T47D (cell line): ENCODE results near the gene DNAH17.

ENCODE experiments used
- DNase-seq, 2 experiments: peaks; one replicate each; pipeline versions ENCODE4 v3.0.0 to v3.0.0-alpha.2; 2011 to 2012; ENCODE audit warnings: low read depth in 1 of 2, low spot score in 1 of 2
- JUND ChIP-seq: IDR thresholded peaks from 2 replicates; pipeline ENCODE4 v1.6.1; 2012; ENCODE audit warnings: low read depth
- in situ Hi-C: cut with HindIII; loops from 2 replicates; pipeline ENCODE4 v1.10.0; 2016; ENCODE audit warnings: low sequenced_read_pairs, low pct_unique_long_range_greater_than_20kb

The DNAH17 gene

DNA sequence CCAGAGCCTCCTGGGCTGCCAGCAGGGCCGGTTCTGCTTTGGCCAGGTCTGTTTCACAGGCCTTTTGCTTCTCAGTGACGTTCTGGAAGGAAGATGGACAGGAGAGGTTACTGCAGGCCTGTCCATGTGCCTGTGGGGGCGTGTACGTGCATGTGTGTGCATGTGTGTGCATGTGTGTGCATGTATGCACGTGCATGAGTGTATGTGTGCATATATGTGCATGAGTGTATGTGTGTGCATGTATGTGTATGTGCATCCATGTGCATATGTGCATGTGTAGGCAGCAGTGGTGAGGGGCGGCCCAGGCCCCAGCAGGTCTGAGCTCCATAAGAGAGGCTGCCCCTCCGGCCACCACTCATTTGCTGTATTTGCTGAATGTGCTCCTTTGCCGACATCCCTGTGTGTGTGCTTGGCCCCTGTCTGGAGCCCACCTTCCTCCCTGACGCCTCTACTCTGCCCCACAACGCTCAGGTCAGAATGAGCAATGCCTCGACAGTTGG is 117.0 kb downstream of the DNAH17 start:
- in situ Hi-C loops, result no loop called here
- no peak for TF ChIP-seq JUND

GRCh38 chr17:78459696-78460095 is 117.5 kb downstream of the DNAH17 start:
- DNase-seq, result no peak
- in situ Hi-C loops, result no loop called here
- TF ChIP-seq JUND, result no peak

More for the DNA sequence above, 117.0 kb downstream of the DNAH17 start:
- DNase-seq, result no peak

DNA sequence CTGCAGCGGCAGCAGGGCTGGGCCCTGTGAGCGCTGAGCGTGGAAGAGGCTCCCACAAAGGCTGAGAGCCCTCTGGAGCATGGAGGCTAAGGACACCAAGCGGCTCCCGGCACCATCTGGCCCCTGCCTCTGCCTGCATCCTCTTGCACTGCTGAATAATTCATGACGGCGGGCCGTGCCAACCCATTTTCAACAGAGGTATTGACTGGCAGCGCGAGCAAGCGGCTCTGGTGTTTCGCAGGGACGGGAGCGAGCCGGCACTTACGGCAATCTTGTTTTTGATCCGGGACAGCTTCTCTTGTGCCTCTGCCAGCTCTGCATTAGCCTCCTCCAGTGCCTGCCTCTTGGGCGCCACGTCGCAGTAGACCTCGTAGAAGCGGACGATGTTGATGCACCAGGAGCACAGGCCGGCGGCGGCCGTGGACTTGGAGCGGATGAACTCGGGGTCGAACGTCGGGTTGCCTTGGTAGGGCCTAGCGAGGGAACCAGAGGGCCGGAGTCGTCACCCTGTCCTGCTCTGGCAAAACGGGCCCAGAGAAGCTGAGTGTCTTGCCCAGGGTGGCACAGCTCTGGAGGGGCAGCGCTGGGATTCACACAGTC is 118.4 kb downstream of the DNAH17 start:
- no peak for TF ChIP-seq JUND
- in situ Hi-C loops, result no loop called here
- DNase-seq, result no peak

GRCh38 chr17:78458091-78458490 is 119.1 kb downstream of the DNAH17 start:
- no peak for TF ChIP-seq JUND
- DNase-seq, result no peak
- in situ Hi-C loops, result no loop called here

GRCh38 chr17:78454346-78454745 is 122.8 kb downstream of the DNAH17 start:
- in situ Hi-C loops, result no loop called here
- DNase-seq, result no peak
- no peak for TF ChIP-seq JUND

DNA sequence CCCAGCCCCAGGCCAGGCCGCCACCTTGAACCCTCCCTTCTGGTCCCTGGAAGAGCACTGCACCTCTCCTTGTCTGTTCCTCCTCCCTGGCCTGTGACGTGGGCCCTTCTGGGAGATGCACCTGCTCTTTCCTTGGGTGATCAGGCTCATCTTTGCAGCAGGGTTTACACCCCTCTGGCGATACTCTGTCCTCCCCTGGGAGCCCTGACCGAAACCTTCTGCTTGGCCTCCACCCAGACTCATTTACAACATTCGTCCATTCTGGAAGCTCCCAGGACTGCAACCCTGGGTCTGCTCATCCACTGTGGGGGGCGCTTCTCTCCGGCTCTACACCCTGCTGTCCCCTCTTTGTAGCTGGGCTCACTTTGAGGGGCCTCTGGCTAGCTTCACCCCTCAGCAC is 125.4 kb downstream of the DNAH17 start:
- no peak for DNase-seq
- in situ Hi-C loops, result no loop called here
- TF ChIP-seq JUND, result no peak

DNA sequence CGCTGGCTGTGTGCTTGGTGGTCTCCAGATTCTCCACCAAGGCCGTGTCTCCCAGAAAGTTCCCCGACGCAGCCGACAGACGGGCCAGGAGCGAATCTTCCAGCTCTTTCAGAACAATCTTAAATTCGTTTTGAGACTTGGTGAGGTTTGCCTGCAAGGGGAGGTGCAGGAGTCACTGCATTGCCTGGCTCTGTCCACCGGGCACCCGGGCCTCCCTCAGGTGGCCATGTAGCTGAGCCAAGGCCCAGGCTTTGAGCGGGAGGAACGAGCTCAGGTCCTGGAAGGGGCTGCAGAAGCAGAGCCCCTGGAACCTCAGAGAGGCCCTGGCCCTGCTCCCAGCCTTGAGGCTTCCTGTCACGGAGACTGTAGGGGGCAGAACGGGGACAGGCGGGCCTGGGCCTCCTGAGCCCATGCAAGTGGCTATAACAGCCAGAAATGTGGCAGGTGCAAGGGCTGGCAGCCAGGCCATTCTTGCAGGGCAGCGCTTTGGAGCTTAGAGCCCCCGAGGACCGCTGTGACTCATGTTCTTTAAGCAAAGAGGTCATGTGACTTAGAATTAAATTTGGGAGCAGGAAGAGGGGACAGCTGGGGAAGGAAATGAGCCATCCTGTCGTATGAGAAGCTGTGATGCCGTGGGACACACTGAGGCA is 126.4 kb downstream of the DNAH17 start:
- no peak for DNase-seq
- in situ Hi-C loops, result no loop called here
- TF ChIP-seq JUND, result no peak

DNA sequence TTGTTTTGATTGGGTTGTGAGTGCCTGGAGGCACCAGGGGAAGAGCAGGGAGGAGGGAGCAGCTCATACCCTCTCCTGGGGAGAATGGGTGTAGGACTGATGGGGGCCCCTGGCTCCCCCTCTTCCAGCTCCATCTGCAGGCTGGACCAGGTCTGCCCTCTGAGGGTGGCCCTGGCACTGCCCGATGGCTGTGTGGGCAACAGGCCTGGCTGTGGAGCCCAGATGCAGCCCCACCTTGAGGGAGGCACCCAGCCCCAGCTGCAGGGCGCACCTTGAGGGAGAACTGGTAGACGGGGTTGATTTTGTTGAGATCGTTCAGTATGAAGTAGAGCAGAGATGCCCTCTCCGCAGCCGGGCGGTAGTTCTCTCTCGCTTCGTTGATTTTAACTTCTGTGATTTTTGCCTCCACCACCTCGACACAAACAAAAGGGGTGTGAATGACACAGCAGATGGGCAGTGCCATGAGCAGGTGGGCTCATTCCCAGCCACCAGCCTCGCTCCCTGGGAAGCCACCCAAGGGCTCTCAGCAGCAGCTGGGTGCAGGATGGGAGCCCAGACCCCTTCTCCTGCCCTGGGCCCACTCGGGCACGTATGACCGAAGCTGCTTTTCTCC is 127.1 kb downstream of the DNAH17 start:
- TF ChIP-seq JUND, result no peak
- in situ Hi-C loops, result no loop called here
- no peak for DNase-seq

DNA sequence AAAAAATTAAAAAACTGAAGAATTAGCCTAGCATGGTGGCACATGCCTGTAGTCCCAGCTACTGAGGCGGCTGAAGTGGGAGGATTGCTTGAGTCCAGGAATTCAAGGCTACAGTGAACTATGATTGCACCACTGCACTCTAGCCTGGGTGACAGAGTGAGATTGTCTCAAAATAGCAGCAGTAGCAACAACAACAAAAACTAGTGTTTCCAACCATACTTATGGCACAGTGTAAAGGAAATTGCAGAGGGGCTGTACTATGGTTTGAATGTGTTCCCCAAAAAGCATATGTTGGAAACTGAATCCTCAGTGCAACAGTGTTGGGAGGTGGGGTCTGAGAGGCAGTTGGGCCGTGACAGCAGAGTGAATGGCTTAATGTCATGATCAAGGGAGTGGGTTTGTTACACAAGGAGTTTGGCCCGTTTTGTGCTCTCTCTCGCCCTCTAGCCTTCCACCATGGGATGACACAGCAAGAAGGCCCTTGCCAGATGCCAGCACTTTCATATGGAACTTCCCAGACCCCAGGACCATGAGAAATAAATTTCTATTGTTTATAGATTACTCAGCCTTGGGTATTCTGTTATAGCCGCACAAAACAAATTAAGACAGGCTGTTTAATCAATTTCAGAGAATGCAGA is 128.7 kb downstream of the DNAH17 start:
- in situ Hi-C loops, result no loop called here
- no peak for DNase-seq
- no peak for TF ChIP-seq JUND

DNA sequence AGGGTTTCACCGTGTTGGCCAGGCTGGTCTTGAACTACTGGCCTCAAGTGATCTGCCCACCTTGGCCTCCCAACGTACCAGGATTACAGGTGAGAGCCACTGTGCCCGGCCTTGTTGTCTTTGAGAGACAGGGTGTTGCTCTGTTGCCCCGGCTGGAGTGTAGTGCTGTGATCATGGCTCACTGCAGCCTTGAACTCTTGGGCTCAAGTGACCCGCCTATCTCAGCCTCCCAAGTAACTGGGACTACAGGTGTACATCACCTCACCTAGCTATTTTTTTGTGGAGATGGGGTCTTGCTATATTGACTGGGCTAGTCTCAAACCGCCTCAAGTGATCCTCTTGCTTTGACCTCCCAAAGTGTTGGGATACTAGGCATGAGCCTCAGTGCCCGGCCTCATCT is 130.4 kb downstream of the DNAH17 start:
- in situ Hi-C loops, result no loop called here
- DNase-seq, result no peak
- no peak for TF ChIP-seq JUND

GRCh38 chr17:78444392-78444791 is 132.8 kb downstream of the DNAH17 start:
- no peak for DNase-seq
- no peak for TF ChIP-seq JUND
- in situ Hi-C loops, result no loop called here

GRCh38 chr17:78442648-78443218 is 134.5 kb downstream of the DNAH17 start:
- in situ Hi-C loops, result no loop called here
- DNase-seq, result no peak
- no peak for TF ChIP-seq JUND
